ENCODE measurements around the gene UBE2G1.

The UBE2G1 gene

GRCh38 chr17:4333041-4333440 lies 33.4 kb downstream of the UBE2G1 start:
- no peak for DNase-seq

- no peak for DNase-seq
Measured at GRCh38 chr17:4332296-4332970, 34.0 kb downstream of the UBE2G1 start.

GRCh38 chr17:4331614-4332013 lies 34.9 kb downstream of the UBE2G1 start:
- no peak for DNase-seq

- no peak for DNase-seq
Measured at GRCh38 chr17:4329838-4330237, 36.6 kb downstream of the UBE2G1 start.

- no peak for DNase-seq
Measured at GRCh38 chr17:4327606-4328005, 38.9 kb downstream of the UBE2G1 start.

GRCh38 chr17:4326608-4327007 lies 39.9 kb downstream of the UBE2G1 start:
- no peak for DNase-seq

- no peak for DNase-seq
Measured at GRCh38 chr17:4326112-4326511, 40.4 kb downstream of the UBE2G1 start.

GRCh38 chr17:4324463-4324862 lies 42.0 kb downstream of the UBE2G1 start:
- no peak for DNase-seq

GRCh38 chr17:4319221-4319620 lies 47.3 kb downstream of the UBE2G1 start:
- no peak for DNase-seq

- DNase-seq = no peak
Measured at GRCh38 chr17:4318596-4318995, 47.9 kb downstream of the UBE2G1 start.

GRCh38 chr17:4318186-4318585 lies 48.3 kb downstream of the UBE2G1 start:
- DNase-seq = no peak

GRCh38 chr17:4317610-4318009 lies 48.9 kb downstream of the UBE2G1 start:
- no peak for DNase-seq

- DNase-seq = no peak
Measured at GRCh38 chr17:4316648-4317047, 49.8 kb downstream of the UBE2G1 start.

- DNase-seq = no peak
Measured at GRCh38 chr17:4314618-4315017, 51.9 kb downstream of the UBE2G1 start.

- DNase-seq = no peak
Measured at GRCh38 chr17:4314179-4314578, 52.3 kb downstream of the UBE2G1 start.

- DNase-seq = no peak
Measured at GRCh38 chr17:4313221-4314114, 53.0 kb downstream of the UBE2G1 start.

- no peak for DNase-seq
Measured at GRCh38 chr17:4310354-4311060, 56.0 kb downstream of the UBE2G1 start.

GRCh38 chr17:4309897-4310296 lies 56.6 kb downstream of the UBE2G1 start:
- DNase-seq = no peak

GRCh38 chr17:4307179-4307930 lies 59.1 kb downstream of the UBE2G1 start:
- DNase-seq = no peak

- no peak for DNase-seq
Measured at GRCh38 chr17:4305224-4305623, 61.3 kb downstream of the UBE2G1 start.

GRCh38 chr17:4304417-4305027 lies 62.0 kb downstream of the UBE2G1 start:
- no peak for DNase-seq

GRCh38 chr17:4301066-4301465 lies 65.4 kb downstream of the UBE2G1 start:
- DNase-seq = no peak
